ENCODE results near the gene TPP2.

TPP2 gene

DNA sequence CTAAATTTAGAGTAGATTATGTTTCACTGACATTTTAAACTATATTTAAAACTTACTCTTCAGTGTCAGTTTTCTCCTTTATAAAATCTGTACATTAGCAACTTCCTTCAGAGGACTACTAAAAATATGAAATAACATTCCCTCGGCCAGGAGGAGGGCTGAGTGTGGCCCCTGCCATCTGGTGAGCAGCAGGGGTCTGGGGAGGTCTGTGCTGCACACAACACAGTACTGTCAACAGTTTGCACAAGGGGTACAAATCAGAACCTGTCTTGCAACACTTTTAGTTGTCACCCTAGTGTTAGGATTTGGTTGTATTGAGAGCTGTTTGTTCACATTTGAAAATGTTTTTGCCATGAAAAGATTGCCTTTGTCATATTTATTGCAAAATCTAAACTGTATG is 48.9 kb downstream of the TPP2 start:
- peaks cover 88% of the 10 kb centered on the region for H3K36me3 ChIP-seq (ENCODE audit: low read depth)
- no peak overlapping the region for H3K4me3 ChIP-seq (ENCODE audit: severe bottlenecking)
- H3K9me3 ChIP-seq (ENCODE audit: severe bottlenecking) = no peaks in the 10 kb centered on the region
- TF ChIP-seq CTCF (IDR thresholded peaks at IDR 0.05; ENCODE audit: poor library complexity, severe bottlenecking) = no peak
- H3K27ac ChIP-seq (ENCODE audit: poor library complexity, severe bottlenecking) = no peak overlapping the region
- no peaks in the 10 kb centered on the region for H3K27me3 ChIP-seq (ENCODE audit: insufficient read depth, poor library complexity, severe bottlenecking)
- ATAC-seq (ENCODE audit: low read depth) = no peak
- no peak for DNase-seq (ENCODE audit: low spot score)
- no peaks in the 10 kb centered on the region for H3K4me1 ChIP-seq (ENCODE audit: insufficient read depth, poor library complexity, severe bottlenecking)

DNA sequence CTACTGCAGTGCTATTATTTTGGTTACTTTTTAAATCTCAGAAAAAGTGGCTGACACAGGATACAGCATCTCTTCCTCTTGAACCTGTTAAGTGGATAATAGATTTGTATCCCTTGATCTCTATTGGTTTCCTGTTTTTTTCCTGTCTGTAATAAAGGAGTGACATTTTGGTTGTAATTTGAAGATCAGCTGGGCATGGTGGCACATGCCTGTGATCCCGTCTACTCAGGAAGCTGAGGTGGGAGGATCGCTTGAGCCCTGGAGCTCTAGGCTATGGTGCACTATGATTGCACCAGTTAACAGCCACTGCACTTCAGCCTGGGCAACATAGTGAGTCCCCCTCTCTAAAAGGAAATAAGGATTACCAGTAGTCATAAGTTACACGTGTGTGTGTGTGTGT is 51.3 kb downstream of the TPP2 start:
- ATAC-seq (ENCODE audit: low read depth) = no peak
- peaks cover 13% of the 10 kb centered on the region for H3K4me1 ChIP-seq (ENCODE audit: insufficient read depth, poor library complexity, severe bottlenecking)
- DNase-seq (ENCODE audit: low spot score) = no peak
- no peak for TF ChIP-seq CTCF (IDR thresholded peaks at IDR 0.05; ENCODE audit: poor library complexity, severe bottlenecking)
- peaks cover 93% of the 10 kb centered on the region for H3K36me3 ChIP-seq (ENCODE audit: low read depth)
- no peak overlapping the region for H3K4me3 ChIP-seq (ENCODE audit: severe bottlenecking)
- H3K27ac ChIP-seq (ENCODE audit: poor library complexity, severe bottlenecking) = no peak overlapping the region
- no peaks in the 10 kb centered on the region for H3K9me3 ChIP-seq (ENCODE audit: severe bottlenecking)
- no peaks in the 10 kb centered on the region for H3K27me3 ChIP-seq (ENCODE audit: insufficient read depth, poor library complexity, severe bottlenecking)

DNA sequence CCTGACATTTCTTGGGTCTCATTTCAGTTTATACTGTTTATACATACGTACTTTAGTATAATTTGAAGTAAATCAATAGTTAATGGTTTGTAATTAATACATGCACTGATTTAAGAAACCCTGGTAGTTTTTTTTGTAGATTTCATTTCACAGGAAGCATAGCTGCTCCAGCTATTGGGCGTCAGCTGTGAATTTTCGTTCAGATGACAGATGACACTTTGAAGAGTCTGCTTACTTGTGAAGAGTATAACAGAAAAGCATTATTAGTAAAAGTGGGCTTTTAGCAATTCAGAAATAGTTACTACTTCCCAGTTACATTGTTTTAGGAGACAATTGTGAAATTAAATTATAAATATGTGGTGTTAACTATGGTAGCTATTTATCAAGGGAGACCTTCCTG is 53.7 kb downstream of the TPP2 start:
- no peak for TF ChIP-seq CTCF (IDR thresholded peaks at IDR 0.05; ENCODE audit: poor library complexity, severe bottlenecking)
- Histone ChIP-seq H3K27ac (ENCODE audit: poor library complexity, severe bottlenecking) (no peak overlapping the region), H3K27me3 (ENCODE audit: insufficient read depth, poor library complexity, severe bottlenecking) (no peaks in the 10 kb centered on the region), H3K9me3 (ENCODE audit: severe bottlenecking) (no peaks in the 10 kb centered on the region), H3K4me1 (ENCODE audit: insufficient read depth, poor library complexity, severe bottlenecking) (peaks cover 13% of the 10 kb centered on the region), H3K36me3 (ENCODE audit: low read depth) (peaks cover 87% of the 10 kb centered on the region), H3K4me3 (ENCODE audit: severe bottlenecking) (no peak overlapping the region)
- no peak for DNase-seq (ENCODE audit: low spot score)
- ATAC-seq (ENCODE audit: low read depth) = no peak

DNA sequence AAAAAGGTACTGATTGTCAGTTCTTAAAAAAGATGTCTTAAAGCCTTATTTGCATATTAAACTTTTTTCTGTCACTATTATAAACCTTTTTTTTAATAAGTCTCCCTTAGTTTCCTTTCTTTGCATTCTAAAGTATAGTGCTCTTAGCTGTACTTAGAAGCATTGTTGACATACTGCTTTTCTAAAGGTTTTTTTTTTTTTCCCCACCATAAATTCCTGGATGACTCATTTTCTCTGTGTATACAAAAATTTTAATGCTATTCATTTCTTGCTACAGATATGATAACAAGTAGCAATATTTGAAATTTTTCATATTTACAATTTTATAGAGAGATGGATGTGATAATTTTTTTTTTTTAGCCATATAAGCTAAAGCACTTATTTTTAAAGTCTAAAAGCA is 54.6 kb downstream of the TPP2 start:
- DNase-seq (ENCODE audit: low spot score) (no peak), ATAC-seq (ENCODE audit: low read depth) (peak; percentile 66)
- Histone ChIP-seq H3K27ac (ENCODE audit: poor library complexity, severe bottlenecking) (peak overlapping the region; percentile 21), H3K4me1 (ENCODE audit: insufficient read depth, poor library complexity, severe bottlenecking) (peaks cover 13% of the 10 kb centered on the region), H3K27me3 (ENCODE audit: insufficient read depth, poor library complexity, severe bottlenecking) (no peaks in the 10 kb centered on the region), H3K4me3 (ENCODE audit: severe bottlenecking) (no peak overlapping the region), H3K9me3 (ENCODE audit: severe bottlenecking) (no peaks in the 10 kb centered on the region), H3K36me3 (ENCODE audit: low read depth) (peaks cover 84% of the 10 kb centered on the region)
- TF ChIP-seq CTCF (IDR thresholded peaks at IDR 0.05; ENCODE audit: poor library complexity, severe bottlenecking) = no peak

GRCh38 chr13:102651892-102652291 is 55.1 kb downstream of the TPP2 start:
- no peak for TF ChIP-seq CTCF (IDR thresholded peaks at IDR 0.05; ENCODE audit: poor library complexity, severe bottlenecking)
- Histone ChIP-seq H3K4me1 (ENCODE audit: insufficient read depth, poor library complexity, severe bottlenecking) (peaks cover 13% of the 10 kb centered on the region), H3K9me3 (ENCODE audit: severe bottlenecking) (no peaks in the 10 kb centered on the region), H3K27ac (ENCODE audit: poor library complexity, severe bottlenecking) (peak overlapping the region; percentile 21), H3K27me3 (ENCODE audit: insufficient read depth, poor library complexity, severe bottlenecking) (no peaks in the 10 kb centered on the region), H3K4me3 (ENCODE audit: severe bottlenecking) (no peak overlapping the region), H3K36me3 (ENCODE audit: low read depth) (peaks cover 82% of the 10 kb centered on the region)
- DNase-seq (ENCODE audit: low spot score) = no peak
- peak; percentile 60; the same call in 2 of the 3 replicates for ATAC-seq (ENCODE audit: low read depth)
